HCT116 (cell line): ENCODE measurements around the gene CPA2. TPM values are rescaled to one million over a fixed set of nuclear protein-coding genes. Genes with fewer than 3 reads are reported as not detected.

Experiments used
- ATAC-seq: fragments of 200-7000 bp; cut with Tn5 transposase; 2 replicates; pipeline ENCODE4 v1.9.1; 2020; ENCODE audit warnings: mild to moderate bottlenecking, moderate library complexity
- BruUV-seq: library from RNA; stranded (reverse); fragments of 400-500 nt; replicated peaks from 2 replicates; lab custom pipeline; 2021; lab: Mats Ljungman, UMichigan
- CTCF ChIA-PET: fragments of 300-600 bp; sonication (Branson Sonifier 250); formaldehyde crosslinking; loops from one replicate; lab custom pipeline; 2021; ENCODE audit warnings: antibody characterized with exemption; lab: Charles Lee
- POLR2A ChIA-PET: fragments of 300-600, 350-600 bp; sonication (Branson Sonifier 250); formaldehyde crosslinking; loops from one replicate; lab custom pipeline; 2021; ENCODE audit warnings: antibody characterized with exemption; lab: Charles Lee
- RAD21 ChIA-PET, 2 experiments: fragments of 300-600 bp; sonication (Branson Sonifier 250); formaldehyde crosslinking; loops; one replicate each; lab custom pipeline; 2023; ENCODE audit warnings: low total read pairs in 2 of 2; ENCODE audit not compliant: uncharacterized antibody in 2 of 2, unreplicated experiment in 2 of 2, low non-redundant PET in 1 of 2; lab: Charles Lee
- DNase-seq: peaks from one replicate; pipeline ENCODE4 v3.0.0-alpha.2; 2010; ENCODE audit warnings: low read depth, low spot score
- H2AFZ ChIP-seq: fragments of 200-600 bp; shearing (Covaris generic), sonication (generic); 2 replicates; pipeline ENCODE4 v1.6.1; 2017; ENCODE audit warnings: low read depth, mixed run types, mixed read lengths, antibody characterized with exemption, low read length; ENCODE audit not compliant: poor library complexity, severe bottlenecking
- H3K27ac ChIP-seq: 2 replicates; pipeline ENCODE4 v1.5.1; 2012; ENCODE audit warnings: low read depth, low read length
- H3K27me3 ChIP-seq: fragments of 200-600 bp; sonication (generic); 2 replicates; pipeline ENCODE4 v1.6.1; 2016; ENCODE audit warnings: mixed run types, low read length, mixed read lengths; ENCODE audit not compliant: insufficient read depth
- H3K36me3 ChIP-seq, 2 experiments: fragments of 200-500 bp in 1 of 2; fragments of 200-600 bp in 1 of 2; sonication (Bioruptor generic) in 1 of 2; sonication (generic) in 1 of 2; 2 replicates each; pipeline versions ENCODE4 v1.5.1 to v1.6.1; 2014 to 2016; ENCODE audit warnings: low read length in 2 of 2, inconsistent platforms in 1 of 2, mixed read lengths in 1 of 2, mixed run types in 1 of 2; ENCODE audit not compliant: insufficient read depth in 2 of 2, control insufficient read depth in 1 of 2
- H3K4me1 ChIP-seq, 2 experiments: fragments of 200-600 bp in 1 of 2; sonication (generic) in 1 of 2; 2 replicates each; pipeline versions ENCODE4 v1.5.1 to v1.6.1; 2012 to 2017; ENCODE audit warnings: low read length in 2 of 2, inconsistent platforms in 1 of 2, mild to moderate bottlenecking in 1 of 2, mixed read lengths in 1 of 2, mixed run types in 1 of 2, moderate library complexity in 1 of 2; ENCODE audit not compliant: insufficient read depth in 2 of 2, control insufficient read depth in 1 of 2
- H3K4me2 ChIP-seq: fragments of 200-600 bp; sonication (generic); 2 replicates; pipeline ENCODE4 v1.6.1; 2017; ENCODE audit warnings: mixed run types, low read length, mixed read lengths
- H3K4me3 ChIP-seq, 2 experiments: fragments of 200-600 bp in 1 of 2; sonication (generic) in 1 of 2; replicated peaks in 1 of 2; 2 replicates each; pipeline ENCODE4 v1.5.1; 2011 to 2016; ENCODE audit warnings: low read length in 2 of 2, control low read depth in 1 of 2, low read depth in 1 of 2, mild to moderate bottlenecking in 1 of 2, mixed read lengths in 1 of 2, mixed run types in 1 of 2
- H3K79me2 ChIP-seq: fragments of 200-600 bp; sonication (generic); 2 replicates; pipeline ENCODE4 v1.6.1; 2017; ENCODE audit warnings: mild to moderate bottlenecking, mixed run types, low read length, moderate library complexity, mixed read lengths; ENCODE audit not compliant: insufficient read depth
- H3K9ac ChIP-seq: fragments of 200-600 bp; sonication (generic); 2 replicates; pipeline ENCODE4 v1.6.1; 2016; ENCODE audit warnings: low read length, mixed read lengths
- H3K9me2 ChIP-seq: fragments of 200-600 bp; sonication (generic), shearing (Covaris generic); 2 replicates; pipeline ENCODE4 v1.6.1; 2017; ENCODE audit warnings: mixed run types, mild to moderate bottlenecking, moderate library complexity; ENCODE audit not compliant: insufficient read depth
- H3K9me3 ChIP-seq, 2 experiments: fragments of 200-500 bp in 1 of 2; fragments of 200-600 bp in 1 of 2; sonication (Bioruptor generic) in 1 of 2; sonication (generic) in 1 of 2; 2 replicates each; pipeline ENCODE4 v1.6.1; 2014 to 2017; ENCODE audit warnings: low read length in 2 of 2, mixed read lengths in 2 of 2, inconsistent platforms in 1 of 2, low read depth in 1 of 2, mild to moderate bottlenecking in 1 of 2, mixed run types in 1 of 2, moderate library complexity in 1 of 2; ENCODE audit not compliant: control insufficient read depth in 1 of 2, insufficient read depth in 1 of 2
- H4K20me1 ChIP-seq: fragments of 200-600 bp; sonication (generic), shearing (Covaris generic); 2 replicates; pipeline ENCODE4 v1.6.1; 2017; ENCODE audit warnings: mixed run types, mild to moderate bottlenecking, moderate library complexity; ENCODE audit not compliant: insufficient read depth
- CBX3 ChIP-seq: IDR thresholded peaks from 2 replicates; pipeline ENCODE4 v1.6.1; 2012; ENCODE audit warnings: low read depth
- EZH2phosphoT487 ChIP-seq: fragments of 200-600 bp; IDR thresholded peaks from 2 replicates; pipeline ENCODE4 v1.6.1; 2018; ENCODE audit warnings: antibody characterized with exemption, borderline replicate concordance
- POLR2A ChIP-seq: IDR thresholded peaks from 2 replicates; pipeline ENCODE4 v1.7.0; 2011; ENCODE audit warnings: borderline replicate concordance; ENCODE audit not compliant: insufficient read depth, insufficient read length; ENCODE audit errors: extremely low read depth
- SIN3A ChIP-seq: IDR thresholded peaks from 2 replicates; pipeline ENCODE4 v1.6.1; 2012; ENCODE audit warnings: low read depth
- YY1 ChIP-seq: IDR thresholded peaks from 2 replicates; pipeline ENCODE4 v1.6.1; 2011; ENCODE audit warnings: low read length, low read depth, moderate library complexity, mild to moderate bottlenecking; ENCODE audit not compliant: insufficient replicate concordance; ENCODE audit errors: extremely low read depth
- ZBTB33 ChIP-seq: IDR thresholded peaks from 2 replicates; pipeline ENCODE4 v1.6.1; 2011; ENCODE audit warnings: mild to moderate bottlenecking, low read length, moderate library complexity; ENCODE audit not compliant: insufficient replicate concordance; ENCODE audit errors: extremely low read depth
- intact Hi-C: fragments of 100-400 bp; cut with micrococcal nuclease; formaldehyde crosslinking; loops from 2 replicates; pipeline ENCODE4 v1.10.0; 2022
- total RNA-seq: library from RNA; stranded (reverse); gene quantifications from one replicate; pipeline ENCODE4 v1.2.1, GENCODE V29; 2021; ENCODE audit not compliant: unreplicated experiment

CPA2 gene
- total RNA-seq, 1 experiment from 2014 or later, result 1.5 TPM

- TF ChIP-seq POLR2A (no peak), CBX3 (no peak), EZH2phosphoT487 (no peak), YY1 (no peak), ZBTB33 (no peak)
- Histone ChIP-seq H3K27me3 (no peaks in the 10 kb centered on the region), H3K4me1 (no peaks in the 10 kb centered on the region), H3K4me2 (no peak overlapping the region), H3K4me3 (no peak overlapping the region), H4K20me1 (no peaks in the 10 kb centered on the region), H2AFZ (no peak overlapping the region), H3K9me3 (no peaks in the 10 kb centered on the region), H3K9me2 (no peaks in the 10 kb centered on the region), H3K9ac (no peak overlapping the region), H3K36me3 (peaks cover 0 to 33% of the 10 kb centered on the region in 2 experiments; a peak in 1 of 4 replicates), H3K27ac (no peak overlapping the region), H3K79me2 (no peaks in the 10 kb centered on the region)
- no TSS peak for BruUV-seq
- intact Hi-C loops, result no loop called here
- ATAC-seq (no peak), DNase-seq (no peak)
- RAD21 ChIA-PET, result no interaction called here
- CTCF ChIA-PET, result no interaction called here
- POLR2A ChIA-PET, result interaction anchor here (1.9 kb wide), 1 partner anchor 12 kb away, joined by 5 read pairs; the partner anchor contains the start of gene CPA4
Measured at GRCh38 chr7:130305433-130306042, 38.9 kb downstream of the CPA2 start.

GRCh38 chr7:130309986-130310385, 43.3 kb downstream of the CPA2 start:
- Histone ChIP-seq H3K9ac (no peak overlapping the region), H3K9me3 (no peaks in the 10 kb centered on the region), H3K9me2 (no peaks in the 10 kb centered on the region), H3K4me2 (no peak overlapping the region), H3K36me3 (peaks cover 0 to 41% of the 10 kb centered on the region in 2 experiments; a peak in 1 of 4 replicates), H3K27me3 (no peaks in the 10 kb centered on the region), H2AFZ (no peak overlapping the region), H3K79me2 (no peaks in the 10 kb centered on the region), H3K4me1 (no peaks in the 10 kb centered on the region), H3K27ac (no peak overlapping the region), H3K4me3 (no peak overlapping the region), H4K20me1 (no peaks in the 10 kb centered on the region)
- BruUV-seq, result no TSS peak
- ATAC-seq (no peak), DNase-seq (no peak)
- TF ChIP-seq SIN3A (no peak), YY1 (no peak), CBX3 (no peak)
- intact Hi-C loops, result no loop called here
- ChIA-PET POLR2A (interaction anchor here (0.5 kb wide), 1 partner anchor 450 kb away, joined by 3 read pairs; no protein-coding TSS in a partner anchor), CTCF (no interaction called here), RAD21 (no interaction called here)
